Skin epidermis (tissue), 12 donors: Measurements from ENCODE around the gene ARL11.
"Not testable (repeated sequence)": the region's sequence is repeated elsewhere in the genome, so short reads cannot be mapped to it uniquely, and the experiment has no call there.

Source experiments
- H3K27ac ChIP-seq, 21 experiments: fragments of 200-600 bp; sonication (generic) in 11 of 21; one replicate each; pipeline ENCODE4 v1.5.0; 2020; ENCODE audit warnings: mild to moderate bottlenecking in 3 of 21, inconsistent platforms in 2 of 21, moderate library complexity in 2 of 21
- H3K4me3 ChIP-seq, 7 experiments: fragments of 200-600 bp; sonication (generic) in 2 of 7; one replicate each; pipeline ENCODE4 v1.5.0; 2020; ENCODE audit warnings: inconsistent platforms in 2 of 7, mild to moderate bottlenecking in 2 of 7, moderate library complexity in 1 of 7

ARL11 gene

DNA sequence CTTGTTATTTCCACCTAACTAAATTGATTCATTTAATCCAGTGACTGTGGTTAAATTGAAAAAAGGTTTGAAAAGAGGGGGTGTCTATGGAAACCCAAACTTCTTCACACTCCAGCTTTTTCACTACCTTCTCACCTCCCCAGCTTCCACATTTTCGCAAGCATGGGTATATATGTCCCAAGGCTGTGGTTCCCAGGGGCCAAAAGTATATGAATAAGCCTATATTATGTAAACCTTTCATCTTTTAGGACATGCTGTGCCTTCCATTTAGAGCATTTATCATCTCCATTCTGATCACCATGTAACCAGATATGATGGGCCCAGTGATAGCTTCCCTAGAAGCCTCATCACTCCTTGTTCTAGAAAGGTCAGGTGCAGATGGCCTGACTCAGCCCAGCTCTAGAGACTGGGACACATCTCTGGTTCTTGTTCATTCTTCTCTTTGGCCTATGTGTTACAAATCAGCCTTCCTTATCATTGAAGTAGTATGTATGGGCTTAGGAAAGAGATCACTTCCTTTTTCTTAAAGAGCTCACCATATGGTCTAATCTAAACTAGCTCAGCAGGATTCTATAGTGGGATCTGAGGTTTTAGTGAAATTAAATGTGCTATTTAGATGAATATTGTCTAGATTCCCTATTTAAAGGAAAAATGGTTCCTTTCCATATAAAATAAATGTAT is 19.5 kb upstream of the ARL11 start:
- Histone ChIP-seq H3K27ac (no peak overlapping the region), H3K4me3 (no peak overlapping the region)

DNA sequence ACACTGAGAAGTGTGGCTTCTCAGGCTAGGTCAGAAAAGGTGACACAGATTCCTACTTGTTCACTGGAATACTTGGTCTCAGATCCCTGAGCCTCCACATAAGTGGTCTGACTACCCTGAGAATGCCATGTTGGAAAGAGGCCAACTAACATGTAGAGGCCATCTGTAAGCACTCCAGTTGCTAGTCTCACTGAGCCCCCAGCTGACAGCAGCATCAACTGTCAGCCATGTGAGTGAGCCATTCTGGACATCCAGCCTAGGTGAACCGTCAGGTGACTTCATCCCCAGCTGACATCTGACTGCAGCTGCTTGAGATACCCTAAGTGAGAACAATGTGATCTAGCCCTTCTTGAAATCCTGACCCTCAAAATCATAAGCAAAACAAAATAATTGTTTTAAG is 18.1 kb upstream of the ARL11 start:
- H3K4me3 ChIP-seq: no peak overlapping the region
- H3K27ac ChIP-seq: no peak overlapping the region

GRCh38 chr13:49612042-49612441 is 16.3 kb upstream of the ARL11 start:
- H3K4me3 ChIP-seq, H3K27ac ChIP-seq: not testable (repeated sequence)

DNA sequence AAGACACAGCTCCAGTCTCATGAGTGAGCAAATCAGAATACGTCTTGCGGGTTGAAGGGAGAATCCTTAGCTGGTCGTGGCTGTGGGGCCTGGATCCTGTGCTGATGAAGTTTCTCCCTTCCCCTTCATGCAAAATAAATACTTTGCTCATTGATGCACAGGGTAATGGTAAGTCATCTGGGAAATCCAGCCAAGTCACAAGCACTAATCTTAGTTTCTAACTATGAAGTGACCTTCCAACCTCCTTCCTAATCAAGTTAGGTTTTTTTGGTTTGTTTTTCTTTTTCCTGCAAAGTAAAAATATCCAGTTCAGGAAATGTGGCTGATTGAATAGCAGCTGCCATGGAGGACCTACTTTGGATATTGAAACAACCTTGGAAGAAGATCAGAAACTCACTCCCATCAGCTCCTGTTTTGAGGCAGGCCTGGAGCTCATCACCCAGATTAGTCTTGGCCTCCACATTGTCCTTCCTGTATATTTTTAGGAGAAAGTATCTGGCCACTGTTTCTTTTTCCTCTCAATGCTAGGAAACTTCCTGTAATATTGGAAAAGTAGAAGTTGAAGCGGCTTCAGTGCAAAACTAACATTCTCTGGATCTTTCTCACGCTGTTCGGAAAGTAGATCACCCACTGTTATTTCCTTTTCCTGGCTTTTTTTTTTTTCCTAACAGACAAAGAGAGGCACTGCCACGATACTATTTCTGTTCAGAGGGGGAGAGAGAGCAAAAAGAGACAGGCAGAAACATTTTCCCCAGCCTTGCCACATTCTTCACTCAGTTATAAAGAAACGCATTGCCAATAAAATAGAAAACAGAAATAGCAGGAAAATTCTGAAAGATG is 12.3 kb upstream of the ARL11 start:
- peak overlapping the region in 9 of 21 experiments; percentile 8 to 54 (median 40) for H3K27ac ChIP-seq
- H3K4me3 ChIP-seq: no peak overlapping the region

- H3K27ac ChIP-seq: peak overlapping the region in 11 of 21 experiments; percentile 8 to 61 (median 39)
These were observed 11.6 kb upstream of the ARL11 start for GRCh38 chr13:49616676-49617065.

GRCh38 chr13:49620170-49620621 is 8.1 kb upstream of the ARL11 start:
- Histone ChIP-seq H3K4me3 (peak overlapping the region in 2 of 7 experiments; percentile 15 to 22), H3K27ac (no peak overlapping the region)

More at GRCh38 chr13:49616676-49617065, 11.6 kb upstream of the ARL11 start:
- H3K4me3 ChIP-seq: no peak overlapping the region

DNA sequence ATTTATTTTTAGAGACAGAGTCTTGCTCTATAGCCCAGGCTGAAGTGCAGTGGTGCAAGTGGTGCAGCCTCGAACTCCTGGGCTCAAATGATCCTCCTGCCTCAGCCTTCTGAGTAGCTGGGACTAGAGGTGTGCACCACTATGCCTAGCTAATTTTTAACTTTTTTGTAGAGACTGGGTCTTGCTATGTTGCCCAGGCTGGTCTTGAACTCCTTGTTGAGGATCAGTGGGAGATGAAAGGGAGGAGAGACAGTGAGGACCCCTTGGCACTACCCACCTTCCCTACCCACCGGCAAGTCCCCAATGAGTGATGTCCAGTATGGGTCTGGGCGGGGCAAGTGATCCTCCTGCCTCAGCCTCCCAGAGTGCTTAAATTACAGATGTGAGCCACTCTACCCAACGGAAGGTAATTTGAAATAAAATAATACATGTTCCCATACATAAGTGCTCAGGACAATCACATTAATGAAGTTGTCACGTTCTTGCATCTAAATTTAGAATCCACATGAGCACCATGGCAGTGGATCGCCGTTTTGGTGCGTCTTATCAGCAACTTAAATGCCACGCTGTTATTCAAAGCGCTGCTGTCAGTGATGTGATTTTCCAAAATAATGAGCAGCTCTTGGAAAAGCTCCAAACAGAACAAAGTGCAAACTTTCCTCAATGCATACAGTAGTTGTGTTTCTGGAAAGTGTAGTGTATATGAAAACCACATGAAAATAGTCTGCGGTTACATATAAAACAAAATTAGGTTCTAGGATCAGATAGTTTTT is 5.9 kb upstream of the ARL11 start:
- Histone ChIP-seq H3K27ac (no peak overlapping the region), H3K4me3 (no peak overlapping the region)

DNA sequence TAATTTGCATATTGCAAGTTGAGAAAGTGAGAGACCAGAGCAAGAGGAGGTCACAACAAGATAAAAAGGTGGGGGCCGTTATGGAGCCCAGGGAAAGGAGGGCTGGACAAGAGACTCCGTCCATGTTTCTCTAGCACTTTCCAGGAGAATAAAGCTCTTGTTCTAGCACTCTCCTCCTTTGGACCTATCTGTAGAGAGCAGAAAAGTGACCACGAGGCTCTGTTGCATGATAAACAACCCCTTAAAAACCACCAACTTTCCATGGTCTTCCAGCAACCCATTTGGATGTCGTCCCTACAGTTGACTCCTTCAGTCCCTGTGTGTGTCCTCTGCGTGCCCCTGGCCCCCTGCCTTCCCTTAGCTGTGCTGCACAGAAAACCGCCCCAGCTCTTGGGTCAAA is 4.1 kb upstream of the ARL11 start:
- Histone ChIP-seq H3K27ac (no peak overlapping the region), H3K4me3 (no peak overlapping the region)

- no peak overlapping the region for H3K4me3 ChIP-seq
- H3K27ac ChIP-seq: peak overlapping the region in 3 of 21 experiments; percentile 39 to 46 (median 39)
These were observed 2.8 kb upstream of the ARL11 start for GRCh38 chr13:49625392-49626079.

- peak overlapping the region in 5 of 7 experiments; percentile 10 to 23 (median 18) for H3K4me3 ChIP-seq
These were observed 1.1 kb downstream of the ARL11 start for GRCh38 chr13:49629196-49629938.

DNA sequence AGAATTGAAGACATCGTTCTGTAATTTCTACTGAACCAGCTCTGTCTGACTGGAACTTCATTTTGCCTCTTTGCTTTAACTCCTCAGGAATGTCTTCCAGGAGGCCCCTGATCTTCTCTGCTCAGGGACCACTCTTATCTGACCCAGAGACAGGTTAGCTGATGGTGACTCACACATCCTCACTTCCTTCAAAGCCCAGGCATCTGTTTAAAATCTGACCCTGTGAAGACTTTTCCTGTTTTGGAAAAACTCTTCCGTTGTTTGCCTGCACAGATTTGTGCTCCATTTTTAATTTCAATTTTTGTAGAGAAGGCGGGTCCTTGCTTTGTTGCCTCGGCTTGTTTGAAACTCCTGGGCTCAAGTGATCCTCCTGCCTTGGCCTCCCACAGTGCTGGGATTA is 1.6 kb downstream of the ARL11 start:
- Histone ChIP-seq H3K4me3 (no peak overlapping the region), H3K27ac (peak overlapping the region in 5 of 21 experiments; percentile 29 to 43 (median 33))

More at GRCh38 chr13:49629196-49629938, 1.1 kb downstream of the ARL11 start:
- H3K27ac ChIP-seq: peak overlapping the region in 11 of 21 experiments; percentile 28 to 82 (median 53)

DNA sequence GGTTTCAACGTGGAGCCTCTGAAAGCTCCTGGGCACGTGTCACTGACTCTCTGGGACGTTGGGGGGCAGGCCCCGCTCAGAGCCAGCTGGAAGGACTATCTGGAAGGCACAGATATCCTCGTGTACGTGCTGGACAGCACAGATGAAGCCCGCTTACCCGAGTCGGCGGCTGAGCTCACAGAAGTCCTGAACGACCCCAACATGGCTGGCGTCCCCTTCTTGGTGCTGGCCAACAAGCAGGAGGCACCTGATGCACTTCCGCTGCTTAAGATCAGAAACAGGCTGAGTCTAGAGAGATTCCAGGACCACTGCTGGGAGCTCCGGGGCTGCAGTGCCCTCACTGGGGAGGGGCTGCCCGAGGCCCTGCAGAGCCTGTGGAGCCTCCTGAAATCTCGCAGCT is 2.3 kb downstream of the ARL11 start:
- Histone ChIP-seq H3K4me3 (no peak overlapping the region), H3K27ac (peak overlapping the region in 3 of 21 experiments; percentile 30 to 43 (median 33))

GRCh38 chr13:49632156-49632555 is 3.8 kb downstream of the ARL11 start:
- H3K4me3 ChIP-seq: no peak overlapping the region

DNA sequence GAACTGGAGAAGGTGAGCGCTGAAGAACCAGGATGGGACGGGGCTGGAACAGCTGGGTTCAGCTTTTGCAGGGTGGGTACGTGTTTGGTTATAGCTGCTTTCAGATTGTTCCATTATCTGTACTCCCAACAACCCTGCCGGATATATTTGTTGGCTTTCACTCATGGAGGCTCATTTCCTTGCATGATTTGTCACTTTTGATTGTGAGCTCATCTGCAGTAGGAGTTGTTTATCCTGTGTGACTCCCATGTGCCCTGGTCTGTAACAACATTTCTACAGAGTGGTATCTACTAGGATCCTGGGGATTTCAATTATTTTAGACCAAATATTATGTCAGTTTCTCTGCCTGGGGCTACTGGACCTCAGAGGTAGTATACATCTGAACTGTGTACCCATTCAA is 5.4 kb downstream of the ARL11 start:
- Histone ChIP-seq H3K4me3 (no peak overlapping the region), H3K27ac (no peak overlapping the region)

More at GRCh38 chr13:49632156-49632555, 3.8 kb downstream of the ARL11 start:
- no peak overlapping the region for H3K27ac ChIP-seq

DNA sequence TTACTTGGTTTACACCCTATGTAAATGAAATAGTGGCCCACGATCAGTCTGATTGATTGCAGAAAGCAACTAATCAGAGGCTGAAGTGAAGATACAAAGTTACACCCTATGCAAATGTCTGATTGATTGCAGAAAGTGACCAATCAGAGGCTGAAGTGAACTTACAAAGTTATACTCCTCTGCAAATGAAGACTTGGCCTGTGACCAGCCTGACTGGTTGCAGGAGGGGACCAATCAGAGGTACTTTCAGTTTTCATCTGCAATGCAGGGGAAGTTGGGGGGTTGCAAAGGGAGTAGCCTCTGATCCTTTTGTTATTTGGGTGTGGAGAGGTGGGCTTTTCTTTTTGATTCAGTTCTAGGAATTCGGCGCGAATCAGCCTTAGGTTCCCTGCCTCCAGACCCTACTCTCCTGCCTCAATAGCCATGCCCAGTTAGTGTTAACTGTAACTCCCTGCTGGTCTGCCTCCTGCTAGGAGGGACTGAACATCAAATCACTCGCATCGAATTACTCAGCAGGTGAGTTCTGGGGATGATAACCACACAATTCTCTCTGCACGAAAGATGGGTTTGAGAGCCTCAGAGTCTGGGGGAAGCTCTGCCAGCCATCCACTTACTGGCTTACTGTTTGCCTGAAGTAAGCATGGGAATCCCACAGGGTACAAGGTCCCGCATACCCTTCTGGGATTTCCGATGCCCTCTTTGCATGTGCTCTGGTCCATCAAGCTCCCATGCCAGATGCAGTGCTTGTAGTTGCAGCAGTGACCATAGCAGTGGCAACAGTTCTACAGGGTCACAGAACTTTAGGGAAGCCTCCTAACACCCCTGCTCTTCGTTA is 7.5 kb downstream of the ARL11 start:
- H3K4me3 ChIP-seq: peak overlapping the region in 3 of 7 experiments; percentile 2 to 30 (median 18)
- peak overlapping the region in 2 of 21 experiments; percentile 19 to 30 for H3K27ac ChIP-seq

GRCh38 chr13:49636705-49637104 is 8.4 kb downstream of the ARL11 start:
- no peak overlapping the region for H3K27ac ChIP-seq
- H3K4me3 ChIP-seq: no peak overlapping the region

DNA sequence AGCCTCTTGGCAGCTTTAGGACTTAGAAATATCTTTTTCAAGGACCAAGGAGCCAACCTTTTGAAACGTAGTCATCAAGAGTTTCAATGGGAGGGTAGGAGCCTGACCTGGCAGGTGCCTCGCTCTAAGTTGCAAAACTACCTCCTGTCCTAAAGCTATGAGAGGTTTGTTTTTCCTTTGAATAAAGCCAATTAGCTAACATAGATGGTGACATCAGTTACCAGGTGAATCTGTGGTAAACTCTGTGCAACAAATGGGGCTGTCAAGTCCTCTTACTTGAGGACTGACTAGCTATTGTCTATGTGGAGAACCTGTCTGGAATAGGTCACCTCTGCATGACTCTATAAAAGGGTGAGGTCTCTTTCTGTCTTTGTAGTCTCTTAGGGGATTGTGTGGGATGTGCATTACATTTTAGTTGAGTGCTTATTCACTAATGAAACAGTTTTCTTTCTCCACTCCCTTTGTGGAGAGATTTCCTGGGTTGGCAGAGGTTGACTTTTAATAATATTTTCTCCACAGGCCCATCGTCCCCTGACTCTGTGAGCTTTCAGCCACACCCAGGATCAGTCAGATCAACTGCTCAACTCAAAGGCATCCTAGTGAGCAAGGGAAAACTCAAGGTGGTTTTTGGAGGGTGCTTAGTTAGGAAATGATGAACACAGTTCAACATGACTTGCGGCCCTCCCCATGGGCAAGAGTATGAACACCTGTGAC is 9.9 kb downstream of the ARL11 start:
- Histone ChIP-seq H3K27ac (peak overlapping the region in 1 of 21 experiments; percentile 41), H3K4me3 (no peak overlapping the region)
